HFFc6 (cell line): ENCODE results near the gene CSNK2A3. TPM values are rescaled to one million over a fixed set of nuclear protein-coding genes. Genes with fewer than 3 reads are reported as not detected.

Experiments
- DNase-seq: peaks from one replicate; pipeline ENCODE4 v3.0.0-alpha.2; 2018
- H3K27ac Mint-ChIP-seq: 2 replicates; pipeline ENCODE4 v1.8.0; 2020; ENCODE audit warnings: mild to moderate bottlenecking, mixed read lengths
- H3K27me3 Mint-ChIP-seq: 2 replicates; pipeline ENCODE4 v1.8.0; 2021; ENCODE audit warnings: mild to moderate bottlenecking, moderate library complexity, mixed read lengths; ENCODE audit not compliant: insufficient read depth
- H3K36me3 Mint-ChIP-seq: 2 replicates; pipeline ENCODE4 v1.8.0; 2021; ENCODE audit warnings: low read depth, mixed read lengths
- H3K4me1 Mint-ChIP-seq: 2 replicates; pipeline ENCODE4 v1.8.0; 2020; ENCODE audit warnings: low read depth, mixed read lengths
- H3K4me3 Mint-ChIP-seq: 2 replicates; pipeline ENCODE4 v1.8.0; 2020; ENCODE audit warnings: mild to moderate bottlenecking, moderate library complexity, mixed read lengths
- H3K9me3 Mint-ChIP-seq: 2 replicates; pipeline ENCODE4 v1.8.0; 2020; ENCODE audit warnings: mild to moderate bottlenecking, mixed read lengths
- CTCF ChIP-seq: fragments of 200-600 bp; sonication (generic); IDR thresholded peaks from 2 replicates; pipeline ENCODE4 v1.5.0; 2021; ENCODE audit warnings: antibody characterized with exemption, mild to moderate bottlenecking
- total RNA-seq, 6 experiments: library from RNA; stranded (reverse); fragmentation: NEBNext Ultra II Directional; extraction: Animal tissue kit (Norgen Biotek cat#: 25700); gene quantifications; 2 replicates in 1 of 6; 3 replicates in 5 of 6; pipeline ENCODE4 v1.2.3, GENCODE V29; 2021

CSNK2A3 gene
- total RNA-seq, 6 experiments from 2014 or later: 1.2 to 3.6 (median 2.0) TPM

DNA sequence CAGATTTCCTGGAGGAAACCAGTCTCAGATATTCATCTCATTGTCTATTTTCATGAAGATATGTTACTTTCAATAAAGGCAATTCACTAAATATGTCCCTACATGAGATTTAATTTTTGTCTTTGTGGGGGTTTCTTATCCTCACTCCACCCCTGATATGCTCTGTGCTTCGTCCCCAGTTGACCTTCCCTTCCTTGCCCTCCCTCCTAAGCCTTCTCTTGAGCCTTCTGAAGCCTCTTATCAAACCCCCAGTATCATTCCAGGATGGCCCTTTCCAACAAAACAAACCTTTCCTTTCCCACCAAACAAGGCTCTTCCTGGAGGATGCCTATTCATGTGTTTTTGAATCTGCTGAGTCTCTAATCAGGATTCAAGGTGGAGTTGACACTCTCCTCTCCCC is 44.8 kb downstream of the CSNK2A3 start:
- Mint-ChIP-seq H3K36me3 (no peaks in the 10 kb centered on the region), H3K4me3 (no peak overlapping the region), H3K27me3 (peaks cover 17% of the 10 kb centered on the region), H3K4me1 (peaks cover 7% of the 10 kb centered on the region; the same call in 1 of the 2 replicates), H3K9me3 (no peaks in the 10 kb centered on the region), H3K27ac (no peak overlapping the region)
- DNase-seq: no peak
- no peak for TF ChIP-seq CTCF

DNA sequence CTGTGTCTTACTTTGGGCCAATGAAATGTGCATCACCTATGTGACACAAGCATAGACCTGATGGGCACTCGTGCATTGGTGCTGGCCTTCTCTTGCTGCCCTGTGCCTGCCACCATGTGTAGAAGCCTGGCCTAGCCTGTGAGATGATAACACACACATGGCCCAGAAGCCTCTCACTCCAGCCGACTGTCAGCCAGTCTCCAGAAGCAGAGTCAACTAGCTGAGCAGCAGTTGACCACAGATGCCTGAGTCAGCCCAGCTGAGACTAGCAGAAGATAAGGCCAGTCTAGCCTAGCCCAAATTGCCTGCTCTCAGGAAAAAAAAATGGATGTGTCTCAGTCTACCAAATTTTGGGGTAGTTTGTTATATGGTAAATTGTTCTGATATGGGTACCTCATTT is 46.2 kb downstream of the CSNK2A3 start:
- H3K9me3 Mint-ChIP-seq: no peaks in the 10 kb centered on the region
- no peaks in the 10 kb centered on the region for H3K4me1 Mint-ChIP-seq
- H3K27me3 Mint-ChIP-seq: peaks cover 24% of the 10 kb centered on the region
- TF ChIP-seq CTCF: no peak
- DNase-seq: no peak
- no peak overlapping the region for H3K27ac Mint-ChIP-seq
- no peak overlapping the region for H3K4me3 Mint-ChIP-seq
- no peaks in the 10 kb centered on the region for H3K36me3 Mint-ChIP-seq

DNA sequence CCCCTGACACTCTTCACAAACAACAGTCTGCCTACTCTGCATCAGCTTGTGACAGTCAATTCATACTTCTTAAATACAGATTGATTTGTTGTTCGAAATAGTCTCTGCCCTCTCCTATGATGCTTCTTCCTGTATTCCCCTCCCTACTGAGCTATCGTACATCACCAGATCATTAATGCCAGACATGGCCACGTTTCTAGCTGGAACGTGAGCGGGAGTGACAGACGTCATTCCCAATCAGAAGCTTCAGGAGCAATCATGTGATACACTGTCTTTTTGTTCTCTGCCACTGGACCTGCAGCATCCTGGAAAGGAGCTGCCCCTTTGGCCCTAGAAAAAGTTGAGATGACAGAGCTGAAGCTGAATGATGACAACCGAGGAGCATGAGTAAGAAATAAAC is 48.5 kb downstream of the CSNK2A3 start:
- Mint-ChIP-seq H3K27ac (no peak overlapping the region), H3K4me3 (no peak overlapping the region), H3K9me3 (no peaks in the 10 kb centered on the region), H3K4me1 (no peaks in the 10 kb centered on the region), H3K27me3 (peaks cover 39% of the 10 kb centered on the region), H3K36me3 (no peaks in the 10 kb centered on the region)
- no peak for DNase-seq
- TF ChIP-seq CTCF: no peak

GRCh38 chr11:11302565-11302964 is 50.5 kb downstream of the CSNK2A3 start:
- Mint-ChIP-seq H3K27ac (no peak overlapping the region), H3K36me3 (no peaks in the 10 kb centered on the region), H3K4me3 (no peak overlapping the region), H3K27me3 (peaks cover 38% of the 10 kb centered on the region), H3K9me3 (no peaks in the 10 kb centered on the region), H3K4me1 (no peaks in the 10 kb centered on the region)
- TF ChIP-seq CTCF: no peak
- DNase-seq: no peak
